GM12875 (cell line): ENCODE results near the gene SLC12A7.

ENCODE experiments used
- H3K4me3 ChIP-seq: one replicate; pipeline ENCODE4 v1.5.1; 2011; ENCODE audit warnings: low read depth, low read length, control low read depth
- CTCF ChIP-seq: IDR thresholded peaks from 2 replicates; pipeline ENCODE4 v1.5.1; 2011; ENCODE audit warnings: low read depth, mild to moderate bottlenecking, control low read depth, inconsistent platforms, low read length, moderate library complexity, borderline replicate concordance; ENCODE audit not compliant: insufficient read depth

Gene SLC12A7

GRCh38 chr5:1118231-1118698 is 6.4 kb upstream of the SLC12A7 start:
- no peak overlapping the region for H3K4me3 ChIP-seq
- no peak for TF ChIP-seq CTCF

- no peak overlapping the region for H3K4me3 ChIP-seq
- TF ChIP-seq CTCF, result no peak
Observed at GRCh38 chr5:1116977-1117376, 5.1 kb upstream of the SLC12A7 start.

GRCh38 chr5:1116109-1116740 is 4.4 kb upstream of the SLC12A7 start:
- TF ChIP-seq CTCF, result no peak
- no peak overlapping the region for H3K4me3 ChIP-seq

GRCh38 chr5:1115123-1115815 is 3.4 kb upstream of the SLC12A7 start:
- no peak for TF ChIP-seq CTCF
- H3K4me3 ChIP-seq, result no peak overlapping the region

- H3K4me3 ChIP-seq, result no peak overlapping the region
- no peak for TF ChIP-seq CTCF
Observed at GRCh38 chr5:1113805-1114586, 2.1 kb upstream of the SLC12A7 start.

GRCh38 chr5:1113332-1113690 is 1.4 kb upstream of the SLC12A7 start:
- no peak for TF ChIP-seq CTCF
- no peak overlapping the region for H3K4me3 ChIP-seq
